Measurements from ENCODE around the gene SMG6.

SMG6 gene

GRCh38 chr17:2317796-2318195 is 14.2 kb upstream of the SMG6 start:
- TF ChIP-seq YY1 (IDR thresholded peaks at IDR 0.05; ENCODE audit: low read depth): no peak

- TF ChIP-seq TEAD4 (IDR thresholded peaks at IDR 0.05): no peak
- no peak for TF ChIP-seq CREB1 (IDR thresholded peaks at IDR 0.05; ENCODE audit: low read depth)
- no peak for TF ChIP-seq EP300 (IDR thresholded peaks at IDR 0.05; ENCODE audit: borderline replicate concordance)
- no peak for TF ChIP-seq ZBTB7A (IDR thresholded peaks at IDR 0.05; ENCODE audit: low read depth)
- TF ChIP-seq REST (IDR thresholded peaks at IDR 0.05; ENCODE audit: low read depth): no peak
- TF ChIP-seq EGR1 (IDR thresholded peaks at IDR 0.05): no peak
- TF ChIP-seq TCF12 (IDR thresholded peaks at IDR 0.05; ENCODE audit: low read depth): no peak
- no peak for TF ChIP-seq RAD21 (IDR thresholded peaks at IDR 0.05; ENCODE audit: low read depth)
- TF ChIP-seq, protein P1, sequence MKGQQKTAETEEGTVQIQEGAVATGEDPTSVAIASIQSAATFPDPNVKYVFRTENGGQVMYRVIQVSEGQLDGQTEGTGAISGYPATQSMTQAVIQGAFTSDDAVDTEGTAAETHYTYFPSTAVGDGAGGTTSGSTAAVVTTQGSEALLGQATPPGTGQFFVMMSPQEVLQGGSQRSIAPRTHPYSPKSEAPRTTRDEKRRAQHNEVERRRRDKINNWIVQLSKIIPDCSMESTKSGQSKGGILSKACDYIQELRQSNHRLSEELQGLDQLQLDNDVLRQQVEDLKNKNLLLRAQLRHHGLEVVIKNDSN (IDR thresholded peaks at IDR 0.05): no peak
- TF ChIP-seq, protein P2, sequence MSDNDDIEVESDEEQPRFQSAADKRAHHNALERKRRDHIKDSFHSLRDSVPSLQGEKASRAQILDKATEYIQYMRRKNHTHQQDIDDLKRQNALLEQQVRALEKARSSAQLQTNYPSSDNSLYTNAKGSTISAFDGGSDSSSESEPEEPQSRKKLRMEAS (IDR thresholded peaks at IDR 0.05): no peak
- TF ChIP-seq FOXM1 (IDR thresholded peaks at IDR 0.05; ENCODE audit: borderline replicate concordance, low read depth): no peak
- no peak for TF ChIP-seq NFIC (IDR thresholded peaks at IDR 0.05)
- TF ChIP-seq CEBPB (IDR thresholded peaks at IDR 0.05): no peak
- TF ChIP-seq YY1 (IDR thresholded peaks at IDR 0.05; ENCODE audit: low read depth): no peak
- TF ChIP-seq TAF1 (IDR thresholded peaks at IDR 0.05; ENCODE audit: low read depth): no peak
These were observed 9.2 kb upstream of the SMG6 start for GRCh38 chr17:2312736-2313135.

DNA sequence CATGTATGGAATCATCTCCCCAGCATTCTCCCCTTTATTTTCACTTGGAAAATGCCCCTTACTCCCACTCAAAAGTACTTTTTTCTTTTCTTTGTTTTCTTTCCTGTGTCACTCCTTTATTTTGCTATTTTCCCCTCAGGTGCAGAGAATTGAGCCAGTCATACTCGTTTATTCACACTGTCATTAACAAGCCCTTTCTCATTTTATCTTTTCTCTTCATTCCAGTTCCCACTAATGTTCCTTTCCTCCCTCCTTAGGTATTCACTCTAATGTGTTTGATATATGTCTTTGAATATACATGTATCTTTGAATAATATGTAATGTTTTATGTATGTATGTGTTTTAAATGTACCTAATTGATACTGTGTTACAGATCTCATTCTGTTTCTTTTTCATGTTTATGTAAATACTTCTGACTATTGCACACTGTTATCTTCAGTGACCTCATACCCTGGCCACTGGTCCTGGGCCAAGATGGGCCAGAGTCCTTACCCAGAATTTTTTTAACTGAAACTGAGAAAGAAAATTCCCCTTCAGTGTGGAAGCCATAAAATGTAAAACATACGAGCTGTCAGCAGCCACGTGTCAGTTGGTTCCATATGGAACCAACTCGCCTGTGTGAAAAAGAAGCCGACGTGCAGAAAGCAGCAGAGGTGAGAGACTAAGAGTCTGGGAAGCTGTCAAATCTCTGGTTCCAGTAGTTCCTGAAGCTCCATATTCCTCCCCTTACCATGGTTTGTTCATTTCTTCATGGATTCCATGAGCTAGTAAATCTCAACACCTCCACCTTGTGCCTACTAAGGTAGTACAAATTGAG is 6.0 kb upstream of the SMG6 start:
- TF ChIP-seq REST (IDR thresholded peaks at IDR 0.05; ENCODE audit: low read depth) (no peak), TCF12 (IDR thresholded peaks at IDR 0.05; ENCODE audit: low read depth) (no peak), TAF1 (IDR thresholded peaks at IDR 0.05; ENCODE audit: low read depth) (no peak), FOXM1 (IDR thresholded peaks at IDR 0.05; ENCODE audit: borderline replicate concordance, low read depth) (no peak), EP300 (IDR thresholded peaks at IDR 0.05; ENCODE audit: borderline replicate concordance) (no peak), TEAD4 (IDR thresholded peaks at IDR 0.05) (no peak), ZBTB7A (IDR thresholded peaks at IDR 0.05; ENCODE audit: low read depth) (no peak), YY1 (IDR thresholded peaks at IDR 0.05; ENCODE audit: low read depth) (no peak), RAD21 (IDR thresholded peaks at IDR 0.05; ENCODE audit: low read depth) (no peak), CEBPB (IDR thresholded peaks at IDR 0.05) (no peak), NFIC (IDR thresholded peaks at IDR 0.05) (no peak), CREB1 (IDR thresholded peaks at IDR 0.05; ENCODE audit: low read depth) (no peak), EGR1 (IDR thresholded peaks at IDR 0.05) (no peak)
- TF ChIP-seq, protein P2 (IDR thresholded peaks at IDR 0.05): no peak
- TF ChIP-seq, protein P1 (IDR thresholded peaks at IDR 0.05): no peak

GRCh38 chr17:2304931-2305330 is 1.3 kb upstream of the SMG6 start:
- TF ChIP-seq CREB1 (IDR thresholded peaks at IDR 0.05; ENCODE audit: low read depth): no peak
- TF ChIP-seq, protein P2 (IDR thresholded peaks at IDR 0.05): no peak
- TF ChIP-seq, protein P1 (IDR thresholded peaks at IDR 0.05): no peak
- no peak for TF ChIP-seq REST (IDR thresholded peaks at IDR 0.05; ENCODE audit: low read depth)
- no peak for TF ChIP-seq EGR1 (IDR thresholded peaks at IDR 0.05)
- no peak for TF ChIP-seq ZBTB7A (IDR thresholded peaks at IDR 0.05; ENCODE audit: low read depth)
- no peak for TF ChIP-seq TCF12 (IDR thresholded peaks at IDR 0.05; ENCODE audit: low read depth)
- TF ChIP-seq EP300 (IDR thresholded peaks at IDR 0.05; ENCODE audit: borderline replicate concordance): no peak
- no peak for TF ChIP-seq RAD21 (IDR thresholded peaks at IDR 0.05; ENCODE audit: low read depth)
- no peak for TF ChIP-seq TAF1 (IDR thresholded peaks at IDR 0.05; ENCODE audit: low read depth)
- no peak for TF ChIP-seq YY1 (IDR thresholded peaks at IDR 0.05; ENCODE audit: low read depth)
- TF ChIP-seq TEAD4 (IDR thresholded peaks at IDR 0.05): no peak
- TF ChIP-seq CEBPB (IDR thresholded peaks at IDR 0.05): no peak
- no peak for TF ChIP-seq NFIC (IDR thresholded peaks at IDR 0.05)
- no peak for TF ChIP-seq FOXM1 (IDR thresholded peaks at IDR 0.05; ENCODE audit: borderline replicate concordance, low read depth)

Data from Ishikawa (cell line).